Mucosa of descending colon (tissue), 3 donors: ENCODE measurements around the gene KIAA1755. TPM values are rescaled to one million over a fixed set of nuclear protein-coding genes. Genes with fewer than 3 reads are reported as not detected.

Experiments
- ATAC-seq: fragments of 200-7000 bp; cut with Tn5 transposase; one replicate; pipeline ENCODE4 v1.9.1; 2020; ENCODE audit warnings: mild to moderate bottlenecking, moderate library complexity
- DNase-seq, 3 donors: peaks; one replicate each; pipeline ENCODE4 v3.0.0-alpha.2; 2020
- H3K36me3 ChIP-seq: fragments of 200-600 bp; one replicate; pipeline ENCODE4 v1.8.0; 2021; ENCODE audit warnings: low read depth, mild to moderate bottlenecking
- H3K4me1 ChIP-seq: fragments of 200-600 bp; one replicate; pipeline ENCODE4 v1.8.0; 2021; ENCODE audit warnings: low read depth, mild to moderate bottlenecking
- H3K4me3 ChIP-seq: fragments of 200-600 bp; one replicate; pipeline ENCODE4 v1.8.0; 2021; ENCODE audit warnings: mild to moderate bottlenecking
- H3K9me3 ChIP-seq: fragments of 200-600 bp; one replicate; pipeline ENCODE4 v1.8.0; 2021; ENCODE audit warnings: mild to moderate bottlenecking
- intact Hi-C, 2 donors: fragments of 100-400 bp; cut with DNase I in 1 of 2; cut with micrococcal nuclease in 1 of 2; formaldehyde crosslinking; loops; one replicate each; pipeline versions ENCODE4 v1.11.0 to v1.11.1; 2022; cut with DNase I, micrococcal nuclease
- total RNA-seq, 3 donors: library from RNA; stranded (reverse); fragmentation: NEBNext Ultra II Directional in 2 of 3; extraction: Animal tissue kit (Norgen Biotek cat#: 25700) in 2 of 3; gene quantifications; one replicate each; pipeline versions ENCODE4 v1.2.1 to v1.2.4, GENCODE V29; 2021 to 2023
- TF ChIP-seq, protein P1 (sequence below): fragments of 200-600 bp; IDR thresholded peaks from one replicate; pipeline ENCODE4 v1.8.0; 2022; ENCODE audit warnings: antibody characterized with exemption, mild to moderate bottlenecking
- donor health status: DM: no; HTN: no; CAD: no; lungs with moderate emphysema.
- donor health status: DM: no; HTN: no; CAD: no.
- donor health status: DM: no; HTN: yes; CAD: no.

KIAA1755 gene
- total RNA-seq, 3 donors from 2014 or later: 1.2 to 22.4 (median 3.4) TPM

GRCh38 chr20:38272961-38273360, 12.4 kb upstream of the KIAA1755 start:
- no peaks in the 10 kb centered on the region for H3K4me1 ChIP-seq
- DNase-seq: no peak
- TF ChIP-seq, protein P1, sequence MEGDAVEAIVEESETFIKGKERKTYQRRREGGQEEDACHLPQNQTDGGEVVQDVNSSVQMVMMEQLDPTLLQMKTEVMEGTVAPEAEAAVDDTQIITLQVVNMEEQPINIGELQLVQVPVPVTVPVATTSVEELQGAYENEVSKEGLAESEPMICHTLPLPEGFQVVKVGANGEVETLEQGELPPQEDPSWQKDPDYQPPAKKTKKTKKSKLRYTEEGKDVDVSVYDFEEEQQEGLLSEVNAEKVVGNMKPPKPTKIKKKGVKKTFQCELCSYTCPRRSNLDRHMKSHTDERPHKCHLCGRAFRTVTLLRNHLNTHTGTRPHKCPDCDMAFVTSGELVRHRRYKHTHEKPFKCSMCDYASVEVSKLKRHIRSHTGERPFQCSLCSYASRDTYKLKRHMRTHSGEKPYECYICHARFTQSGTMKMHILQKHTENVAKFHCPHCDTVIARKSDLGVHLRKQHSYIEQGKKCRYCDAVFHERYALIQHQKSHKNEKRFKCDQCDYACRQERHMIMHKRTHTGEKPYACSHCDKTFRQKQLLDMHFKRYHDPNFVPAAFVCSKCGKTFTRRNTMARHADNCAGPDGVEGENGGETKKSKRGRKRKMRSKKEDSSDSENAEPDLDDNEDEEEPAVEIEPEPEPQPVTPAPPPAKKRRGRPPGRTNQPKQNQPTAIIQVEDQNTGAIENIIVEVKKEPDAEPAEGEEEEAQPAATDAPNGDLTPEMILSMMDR: no peak
- H3K36me3 ChIP-seq: no peaks in the 10 kb centered on the region
- H3K9me3 ChIP-seq: no peaks in the 10 kb centered on the region
- no peak for ATAC-seq
- H3K4me3 ChIP-seq: no peak overlapping the region
- intact Hi-C loops: no loop called here

GRCh38 chr20:38272398-38272797, 11.9 kb upstream of the KIAA1755 start:
- ATAC-seq: no peak
- Histone ChIP-seq H3K4me3 (no peak overlapping the region), H3K9me3 (no peaks in the 10 kb centered on the region)

DNA sequence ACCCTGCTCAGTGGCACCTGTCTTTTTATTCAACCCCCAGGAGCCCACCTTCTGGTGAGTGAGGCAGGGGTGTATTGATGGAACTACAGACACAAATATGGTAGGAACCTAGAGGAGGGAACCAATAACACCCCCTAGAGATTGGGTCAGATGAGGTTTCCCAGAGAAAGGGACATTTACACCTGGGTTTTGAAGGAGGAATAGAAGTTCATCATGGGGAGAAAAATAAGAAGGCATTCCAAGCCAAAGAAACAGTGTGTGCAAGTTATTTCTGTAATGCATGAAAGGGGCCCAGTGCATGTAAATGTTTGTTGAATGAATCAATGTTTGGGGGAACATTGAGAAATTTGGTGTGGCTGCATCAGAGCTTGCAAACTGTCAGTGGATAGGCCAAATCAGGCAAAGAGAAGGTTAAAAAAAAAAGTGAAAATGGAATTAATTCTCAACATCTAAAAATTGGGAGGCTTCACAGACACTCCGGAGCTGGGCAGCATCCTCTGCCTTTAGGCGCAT, 11.1 kb upstream of the KIAA1755 start:
- DNase-seq (no peak), ATAC-seq (no peak)
- no peaks in the 10 kb centered on the region for H3K36me3 ChIP-seq
- H3K4me1 ChIP-seq: no peaks in the 10 kb centered on the region
- H3K9me3 ChIP-seq: no peaks in the 10 kb centered on the region
- TF ChIP-seq, protein P1: no peak
- H3K4me3 ChIP-seq: no peak overlapping the region
- intact Hi-C loops: no loop called here

More at GRCh38 chr20:38272398-38272797, 11.9 kb upstream of the KIAA1755 start:
- no peaks in the 10 kb centered on the region for H3K4me1 ChIP-seq
- TF ChIP-seq, protein P1: no peak
- intact Hi-C loops: no loop called here
- DNase-seq: no peak
- H3K36me3 ChIP-seq: no peaks in the 10 kb centered on the region

GRCh38 chr20:38270869-38271605, 10.5 kb upstream of the KIAA1755 start:
- H3K4me3 ChIP-seq: no peak overlapping the region
- no peak for DNase-seq
- H3K36me3 ChIP-seq: no peaks in the 10 kb centered on the region
- TF ChIP-seq, protein P1: no peak
- no peaks in the 10 kb centered on the region for H3K9me3 ChIP-seq
- ATAC-seq: peak; percentile 61
- intact Hi-C loops: no loop called here
- no peaks in the 10 kb centered on the region for H3K4me1 ChIP-seq

DNA sequence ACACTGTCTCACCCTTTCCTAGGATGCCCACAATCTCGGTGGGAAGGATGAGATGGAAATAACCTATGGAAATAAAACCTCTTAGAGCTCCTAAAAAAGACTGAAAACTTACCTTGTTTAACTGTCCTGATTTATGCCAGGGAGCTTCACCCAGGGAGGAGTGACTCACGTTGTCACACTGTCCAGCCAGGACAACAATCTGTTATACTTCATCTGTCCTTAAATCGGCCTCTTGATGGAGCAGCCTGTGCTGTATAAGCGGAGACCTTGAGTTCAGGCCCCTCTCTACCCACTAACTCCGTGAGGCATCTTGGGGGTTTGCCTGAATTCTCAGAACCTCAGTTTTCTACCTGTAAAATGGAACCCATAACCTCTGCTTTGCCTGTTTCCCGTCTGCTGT, 9.2 kb upstream of the KIAA1755 start:
- Histone ChIP-seq H3K4me1 (no peaks in the 10 kb centered on the region), H3K9me3 (no peaks in the 10 kb centered on the region), H3K4me3 (no peak overlapping the region), H3K36me3 (no peaks in the 10 kb centered on the region)
- DNase-seq (no peak), ATAC-seq (no peak)
- intact Hi-C loops: no loop called here
- TF ChIP-seq, protein P1: no peak
